HG03095 (cell line): ENCODE data around the gene MIOX.
A peak's percentile ranks its signal among the peaks of the same experiment; 100 is the strongest.

ENCODE experiments used
- ATAC-seq: cut with Tn5 transposase; IDR thresholded peaks from one replicate; pipeline ENCODE4 v1.9.1; 2021; ENCODE audit warnings: moderate library complexity; ENCODE audit not compliant: unreplicated experiment

Gene MIOX

GRCh38 chr22:50471962-50472361, 14.7 kb upstream of the MIOX start:
- no peak for ATAC-seq

- ATAC-seq = no peak
Observed at GRCh38 chr22:50473088-50473487, 13.6 kb upstream of the MIOX start.

GRCh38 chr22:50473855-50474671, 12.6 kb upstream of the MIOX start:
- no peak for ATAC-seq

GRCh38 chr22:50474710-50475651, 11.7 kb upstream of the MIOX start, which contains the start of gene SBF1:
SBF1 (minus strand) TSS chr22:50475035; CDS start chr22:50474840, 195 bp downstream.
- ATAC-seq = peak; percentile 71

- no peak for ATAC-seq
Observed at GRCh38 chr22:50475652-50476002, 11.0 kb upstream of the MIOX start.

- no peak for ATAC-seq
Observed at GRCh38 chr22:50476868-50477267, 9.8 kb upstream of the MIOX start.

GRCh38 chr22:50477923-50478322, 8.7 kb upstream of the MIOX start:
- ATAC-seq = no peak

GRCh38 chr22:50479721-50480120, 6.9 kb upstream of the MIOX start:
- ATAC-seq = no peak

GRCh38 chr22:50481045-50481439, 5.6 kb upstream of the MIOX start:
- no peak for ATAC-seq

- no peak for ATAC-seq
Observed at GRCh38 chr22:50481440-50482106, 5.1 kb upstream of the MIOX start, which contains the start of gene ADM2. ADM2 (plus strand) TSS chr22:50481543; CDS start chr22:50481848, 305 bp downstream.

GRCh38 chr22:50482107-50483074, 4.3 kb upstream of the MIOX start:
- no peak for ATAC-seq

GRCh38 chr22:50483106-50483505, 3.6 kb upstream of the MIOX start:
- ATAC-seq = no peak

- no peak for ATAC-seq
Observed at GRCh38 chr22:50483556-50483955, 3.1 kb upstream of the MIOX start.

GRCh38 chr22:50483977-50484853, 2.4 kb upstream of the MIOX start:
- no peak for ATAC-seq

- ATAC-seq = no peak
Observed at GRCh38 chr22:50485221-50486131, 1.2 kb upstream of the MIOX start.

GRCh38 chr22:50487290-50488005, 789 bp downstream of the MIOX start:
- no peak for ATAC-seq

GRCh38 chr22:50488006-50488677, 1.5 kb downstream of the MIOX start:
- ATAC-seq = no peak
